Measurements from ENCODE around the gene PPM1E. TPM values are rescaled to one million over a fixed set of nuclear protein-coding genes. Genes with fewer than 3 reads are reported as not detected.
"Not testable (repeated sequence)": the region's sequence is repeated elsewhere in the genome, so short reads cannot be mapped to it uniquely, and the experiment has no call there.

PPM1E gene
- total RNA-seq, 6 experiments from 2014 or later = 0.61 to 1.3 (median 0.97) TPM

DNA sequence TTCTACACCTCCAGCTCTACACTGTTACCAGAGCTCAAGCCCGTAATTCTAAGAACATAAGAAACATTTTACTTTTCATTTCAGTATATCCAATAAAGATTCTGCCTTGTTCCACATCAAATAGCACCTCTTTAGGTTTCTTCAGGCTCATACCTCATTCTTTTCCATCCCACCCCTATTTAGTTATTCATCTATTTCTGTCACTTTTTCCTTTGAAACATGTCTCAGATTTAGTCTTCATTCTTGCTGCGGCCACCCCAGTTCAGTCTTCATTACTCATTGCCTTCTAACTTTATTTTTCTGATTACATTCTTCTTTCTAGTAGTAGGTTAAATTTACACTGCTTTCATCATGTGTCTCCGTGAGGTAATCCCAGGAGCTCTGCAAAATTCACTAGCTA lies 33.5 kb downstream of the PPM1E start:
- intact Hi-C loops (cut with DNase I) = no loop called here
- DNase-seq = no peak
- Histone ChIP-seq H3K27me3 (no peaks in the 10 kb centered on the region), H3K4me1 (no peaks in the 10 kb centered on the region), H3K4me3 (no peak overlapping the region), H3K9me3 (no peaks in the 10 kb centered on the region), H3K36me3 (no peaks in the 10 kb centered on the region), H3K27ac (no peak overlapping the region)
- 71% methylated on average over 3 of the region's 3 CpGs for WGBS (ENCODE audit: insufficient coverage, low coverage, low lambda C conversion rate, missing lambda C conversion rate)
- TF ChIP-seq, protein P1, sequence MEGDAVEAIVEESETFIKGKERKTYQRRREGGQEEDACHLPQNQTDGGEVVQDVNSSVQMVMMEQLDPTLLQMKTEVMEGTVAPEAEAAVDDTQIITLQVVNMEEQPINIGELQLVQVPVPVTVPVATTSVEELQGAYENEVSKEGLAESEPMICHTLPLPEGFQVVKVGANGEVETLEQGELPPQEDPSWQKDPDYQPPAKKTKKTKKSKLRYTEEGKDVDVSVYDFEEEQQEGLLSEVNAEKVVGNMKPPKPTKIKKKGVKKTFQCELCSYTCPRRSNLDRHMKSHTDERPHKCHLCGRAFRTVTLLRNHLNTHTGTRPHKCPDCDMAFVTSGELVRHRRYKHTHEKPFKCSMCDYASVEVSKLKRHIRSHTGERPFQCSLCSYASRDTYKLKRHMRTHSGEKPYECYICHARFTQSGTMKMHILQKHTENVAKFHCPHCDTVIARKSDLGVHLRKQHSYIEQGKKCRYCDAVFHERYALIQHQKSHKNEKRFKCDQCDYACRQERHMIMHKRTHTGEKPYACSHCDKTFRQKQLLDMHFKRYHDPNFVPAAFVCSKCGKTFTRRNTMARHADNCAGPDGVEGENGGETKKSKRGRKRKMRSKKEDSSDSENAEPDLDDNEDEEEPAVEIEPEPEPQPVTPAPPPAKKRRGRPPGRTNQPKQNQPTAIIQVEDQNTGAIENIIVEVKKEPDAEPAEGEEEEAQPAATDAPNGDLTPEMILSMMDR (IDR thresholded peaks at IDR 0.05) = no peak
- no peak for TF ChIP-seq POLR2A (IDR thresholded peaks at IDR 0.05)
- no peak for ATAC-seq

DNA sequence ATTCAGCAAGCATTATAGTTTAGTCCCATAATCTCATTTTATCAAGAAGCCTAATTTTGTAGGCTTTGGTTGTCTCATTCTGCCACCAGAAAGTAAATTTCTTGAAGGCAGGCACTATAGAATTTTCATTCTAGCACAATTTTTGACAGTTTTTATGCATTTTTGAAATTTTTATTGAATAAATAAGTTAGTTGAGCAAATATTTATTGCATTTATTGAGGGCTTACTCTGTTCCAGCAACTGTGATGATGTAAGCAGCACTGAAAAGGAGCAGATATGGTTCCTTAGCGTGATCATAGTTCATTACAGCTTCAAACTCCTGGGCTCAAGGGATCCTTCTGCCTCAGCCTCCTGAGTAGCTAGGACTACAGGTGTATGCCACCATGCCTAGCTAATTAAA lies 34.2 kb downstream of the PPM1E start:
- Histone ChIP-seq H3K9me3 (no peaks in the 10 kb centered on the region), H3K4me3 (no peak overlapping the region), H3K27ac (no peak overlapping the region), H3K27me3 (no peaks in the 10 kb centered on the region), H3K4me1 (no peaks in the 10 kb centered on the region), H3K36me3 (no peaks in the 10 kb centered on the region)
- DNase-seq (no peak), ATAC-seq (no peak)
- TF ChIP-seq, protein P1 (IDR thresholded peaks at IDR 0.05) = no peak
- TF ChIP-seq POLR2A (IDR thresholded peaks at IDR 0.05) = no peak
- 82% methylated on average over 1 of the region's 1 CpG for WGBS (ENCODE audit: insufficient coverage, low coverage, low lambda C conversion rate, missing lambda C conversion rate)
- intact Hi-C loops (cut with DNase I) = no loop called here

DNA sequence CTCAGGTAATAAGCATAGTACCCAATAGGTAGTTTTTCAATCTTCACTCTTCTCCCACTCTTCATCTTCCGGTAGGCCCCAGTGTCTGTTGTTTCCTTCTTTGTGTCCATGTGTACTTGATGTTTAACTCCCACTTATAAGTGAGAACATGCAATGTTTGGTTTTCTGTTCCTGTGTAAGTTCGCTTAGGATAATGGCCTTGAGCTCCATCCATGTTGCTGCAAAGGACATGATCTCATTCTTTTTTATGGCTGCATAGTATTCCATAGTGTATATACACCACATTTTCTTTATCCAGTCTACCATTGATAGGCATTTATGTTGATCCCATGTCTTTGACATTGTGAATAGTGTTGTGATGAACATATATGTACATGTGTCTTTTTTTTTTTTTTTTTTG lies 38.9 kb downstream of the PPM1E start:
- ATAC-seq; intact Hi-C loops (cut with DNase I): not testable (repeated sequence)

DNA sequence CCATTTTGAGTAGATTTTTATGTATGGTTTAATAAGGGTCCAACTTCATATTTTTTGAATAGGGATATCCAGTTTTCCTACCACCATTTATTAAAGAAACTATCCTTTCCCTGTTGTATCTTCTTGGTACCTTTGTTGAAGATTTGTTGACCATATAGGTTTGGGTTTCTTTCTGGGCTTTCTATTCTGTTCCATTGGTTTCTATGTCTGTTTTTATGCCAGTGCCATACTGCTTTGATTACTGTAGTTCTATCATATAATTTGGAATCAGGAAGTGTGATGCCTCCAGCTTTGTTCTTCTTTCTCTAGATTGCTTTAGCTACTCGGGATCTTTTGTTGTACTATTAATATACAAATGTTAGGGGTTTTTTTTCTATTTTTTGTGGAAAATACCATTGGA lies 46.5 kb downstream of the PPM1E start:
- H3K4me3 ChIP-seq = no peak overlapping the region
- no peak overlapping the region for H3K27ac ChIP-seq
- no peak for TF ChIP-seq POLR2A (IDR thresholded peaks at IDR 0.05)
- TF ChIP-seq, protein P1 (IDR thresholded peaks at IDR 0.05) = no peak
- no peaks in the 10 kb centered on the region for H3K9me3 ChIP-seq
- ATAC-seq (no peak), DNase-seq (no peak)
- intact Hi-C loops (cut with DNase I) = no loop called here
- peaks cover 0 to 7% (median 2%) of the 10 kb centered on the region in 4 donors for H3K4me1 ChIP-seq
- H3K27me3 ChIP-seq = no peaks in the 10 kb centered on the region
- 65% methylated on average over 1 of the region's 1 CpG for WGBS (ENCODE audit: insufficient coverage, low coverage, low lambda C conversion rate, missing lambda C conversion rate)
- H3K36me3 ChIP-seq = no peaks in the 10 kb centered on the region

More for the DNA sequence above, 38.9 kb downstream of the PPM1E start:
- DNase-seq, H3K27ac ChIP-seq, H3K4me3 ChIP-seq, H3K27me3 ChIP-seq, H3K9me3 ChIP-seq, H3K36me3 ChIP-seq, H3K4me1 ChIP-seq: not testable (repeated sequence)
- WGBS (ENCODE audit: insufficient coverage, low coverage, low lambda C conversion rate, missing lambda C conversion rate) = 90% methylated on average over 2 of the region's 2 CpGs

DNA sequence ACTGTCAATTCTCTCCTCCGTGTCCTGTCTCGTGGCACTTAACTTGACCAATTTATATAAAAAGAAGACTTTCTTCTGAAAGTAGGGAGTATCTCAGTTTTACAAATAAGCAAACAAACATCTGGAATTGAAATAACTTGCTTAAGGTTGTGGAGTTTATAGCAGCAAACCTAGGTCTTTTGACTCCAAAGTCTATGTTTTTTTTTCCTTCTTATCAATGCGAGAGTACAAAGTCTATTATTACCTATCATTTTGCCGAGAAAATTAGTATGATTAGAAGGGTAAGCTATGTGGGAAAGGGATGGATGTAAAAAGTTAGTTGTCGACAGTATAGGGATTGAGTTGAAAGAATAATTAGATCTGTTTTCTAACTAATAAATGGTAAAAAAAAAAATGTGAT lies 50.4 kb downstream of the PPM1E start:
- no peaks in the 10 kb centered on the region for H3K27me3 ChIP-seq
- DNase-seq = no peak
- TF ChIP-seq POLR2A (IDR thresholded peaks at IDR 0.05) = no peak
- TF ChIP-seq, protein P1 (IDR thresholded peaks at IDR 0.05) = no peak
- H3K36me3 ChIP-seq = no peaks in the 10 kb centered on the region
- ATAC-seq = peak; percentile 64 to 85 (median 79)
- peaks cover 0 to 8% (median 2%) of the 10 kb centered on the region in 4 donors for H3K4me1 ChIP-seq
- intact Hi-C loops (cut with DNase I) = no loop called here
- WGBS (ENCODE audit: insufficient coverage, low coverage, low lambda C conversion rate, missing lambda C conversion rate) = 23% methylated on average over 5 of the region's 5 CpGs
- no peaks in the 10 kb centered on the region for H3K9me3 ChIP-seq
- peak overlapping the region in 2 of 3 donors; percentile 9 to 18 for H3K4me3 ChIP-seq
- H3K27ac ChIP-seq = peak overlapping the region in 2 of 3 donors; percentile 67 to 72

All from right lobe of liver (tissue), 6 donors.